HG03135 (cell line): ENCODE measurements around the gene SPINK8.
A peak's percentile ranks its signal among the peaks of the same experiment; 100 is the strongest.
"Not testable (repeated sequence)": the region's sequence is repeated elsewhere in the genome, so short reads cannot be mapped to it uniquely, and the experiment has no call there.

Experiments used
- ATAC-seq: cut with Tn5 transposase; IDR thresholded peaks from one replicate; pipeline ENCODE4 v1.9.1; 2021; ENCODE audit warnings: mild to moderate bottlenecking, moderate library complexity; ENCODE audit not compliant: unreplicated experiment

Gene SPINK8

DNA sequence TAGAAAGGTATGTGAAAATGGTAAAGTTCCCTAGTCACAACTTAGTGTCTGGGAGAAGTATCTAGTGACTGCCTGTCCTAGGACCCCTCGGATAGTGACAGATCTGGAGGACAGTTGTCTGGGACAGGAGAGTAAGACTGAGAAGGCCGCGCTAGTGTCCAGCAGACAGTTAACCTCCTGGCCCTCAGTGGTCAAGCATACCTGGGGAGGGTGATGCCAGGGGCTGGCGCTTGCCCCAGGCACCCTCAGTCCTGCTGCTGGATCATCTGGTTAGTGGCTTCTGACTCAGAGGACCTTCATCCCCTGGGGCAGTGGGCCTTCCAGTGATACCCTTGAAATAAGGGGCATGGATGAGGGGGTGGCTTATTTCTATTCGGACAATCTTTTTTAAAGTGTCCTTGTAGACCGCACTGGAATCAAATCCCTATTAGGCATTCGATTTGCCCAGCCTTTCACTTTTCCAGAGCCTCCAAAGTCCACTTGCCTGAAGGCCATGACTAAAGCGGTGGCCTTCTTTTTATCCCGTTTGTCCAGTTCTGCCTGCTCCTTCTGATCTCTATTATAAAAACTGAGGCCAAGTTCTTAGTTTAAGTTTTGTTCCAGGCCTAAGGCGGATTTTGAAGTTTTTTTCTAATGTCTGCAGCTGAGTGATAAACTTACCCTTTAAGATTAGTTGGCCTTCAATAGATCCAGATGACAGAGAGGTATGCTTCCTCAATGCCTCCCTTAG is 1.6 kb downstream of the SPINK8 start:
- ATAC-seq, result not testable (repeated sequence)

DNA sequence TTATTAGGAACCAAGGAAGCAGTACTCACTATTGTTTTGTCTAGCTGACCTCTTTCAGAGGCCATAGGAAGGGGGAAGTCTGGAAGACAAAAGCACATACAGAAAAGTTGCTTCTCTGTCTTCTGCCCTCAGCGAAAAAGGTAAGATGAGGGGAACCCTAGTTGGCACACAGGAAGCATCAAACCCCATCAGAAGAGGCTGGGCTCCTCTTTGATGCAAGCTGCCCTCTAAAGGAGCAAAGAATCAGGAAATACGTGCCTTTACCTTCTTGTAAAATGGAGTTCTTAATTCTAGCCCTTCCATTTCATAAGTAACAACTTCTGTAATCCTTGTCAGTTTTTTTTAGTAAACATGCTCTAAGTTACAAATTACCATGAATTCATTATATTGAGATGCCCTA is 12.5 kb downstream of the SPINK8 start:
- no peak for ATAC-seq

DNA sequence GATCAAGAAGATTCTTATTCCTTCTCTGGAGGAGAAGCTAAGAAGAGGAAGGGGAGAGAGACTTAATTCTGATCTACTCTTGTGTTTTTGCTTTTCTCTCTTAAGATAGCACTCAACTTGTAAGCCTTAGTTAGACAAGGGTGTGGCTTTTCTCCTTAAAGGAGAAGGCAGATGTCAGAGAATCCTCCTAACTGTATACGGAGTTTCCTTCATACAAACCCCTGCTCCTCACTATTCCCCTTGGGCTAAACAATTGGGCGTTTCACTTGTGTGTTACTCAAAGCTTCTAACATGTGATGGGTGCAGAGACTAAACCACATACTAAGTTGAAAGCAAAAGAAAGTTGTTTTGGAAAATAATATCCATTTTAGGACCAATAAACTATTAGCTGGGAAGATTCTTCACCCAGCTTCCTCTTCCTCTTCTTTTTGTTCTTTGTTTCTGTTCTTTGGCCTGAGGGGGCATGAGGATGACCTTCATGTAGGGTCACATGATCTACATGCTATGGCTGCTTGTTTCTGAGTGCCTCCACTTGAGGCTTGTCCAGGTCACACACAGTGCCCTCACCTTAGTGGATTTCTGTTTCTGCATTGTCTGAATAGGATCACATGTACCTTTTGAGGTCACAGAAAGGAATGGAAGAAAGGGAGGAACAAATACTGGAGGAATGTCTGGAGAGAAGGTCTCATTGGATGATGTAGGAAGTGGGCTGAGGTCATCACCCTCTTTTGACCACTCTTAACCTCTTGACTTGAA is 14.6 kb downstream of the SPINK8 start:
- no peak for ATAC-seq

- ATAC-seq, result no peak
Measured at GRCh38 chr3:48314542-48314941, 18.9 kb downstream of the SPINK8 start.

DNA sequence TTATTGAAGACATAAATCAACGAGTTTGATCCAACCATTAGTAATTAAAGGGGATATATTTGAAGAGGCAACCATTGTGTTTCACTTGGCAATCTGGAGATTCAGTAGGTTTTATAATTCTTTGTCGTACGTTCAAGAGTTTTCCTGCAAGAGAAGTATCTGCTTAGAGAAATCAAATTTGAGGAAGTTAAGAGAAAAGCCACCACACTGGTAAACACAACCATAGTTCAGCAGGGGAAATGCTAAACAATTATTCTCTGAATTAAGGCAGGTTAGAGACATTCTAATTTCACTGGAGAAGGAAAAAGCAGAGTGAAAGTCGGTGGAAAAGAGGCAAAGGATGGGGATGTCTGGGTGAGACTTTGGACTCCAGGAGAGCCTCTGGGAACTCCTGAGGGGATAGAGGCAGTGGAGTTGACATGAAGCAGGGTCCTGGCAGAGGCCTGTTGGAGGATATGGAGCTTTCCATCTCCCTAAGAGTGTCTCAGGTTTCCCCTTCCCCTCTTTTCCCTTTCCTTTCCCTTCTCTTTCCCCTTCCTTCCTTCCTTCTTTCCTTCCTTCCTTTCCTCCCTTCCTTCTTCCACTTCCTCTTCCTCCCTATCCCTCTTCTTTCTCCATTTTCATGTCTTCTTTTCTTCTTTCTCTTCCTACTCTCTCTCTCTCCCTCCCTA is 26.5 kb downstream of the SPINK8 start:
- no peak for ATAC-seq

DNA sequence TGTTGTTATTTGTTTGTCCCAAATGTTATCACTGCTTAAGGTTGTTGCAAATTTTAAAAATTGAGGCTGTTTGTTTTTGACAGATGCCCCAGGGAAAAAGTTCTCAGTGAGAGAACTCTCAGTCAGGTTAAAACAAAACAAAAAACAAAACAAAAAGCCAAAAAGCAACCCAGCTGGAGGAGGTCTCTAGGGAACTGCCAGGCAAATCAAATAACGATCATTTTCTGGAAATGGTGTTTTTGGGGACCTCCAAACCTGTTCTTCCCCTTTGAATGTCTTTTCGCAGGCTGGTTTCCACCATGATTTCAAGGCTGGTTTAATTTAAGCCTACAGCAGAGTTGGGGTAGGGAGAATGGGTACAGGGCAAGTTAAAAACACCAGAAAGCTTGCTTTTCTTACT is 27.2 kb downstream of the SPINK8 start:
- ATAC-seq, result no peak

DNA sequence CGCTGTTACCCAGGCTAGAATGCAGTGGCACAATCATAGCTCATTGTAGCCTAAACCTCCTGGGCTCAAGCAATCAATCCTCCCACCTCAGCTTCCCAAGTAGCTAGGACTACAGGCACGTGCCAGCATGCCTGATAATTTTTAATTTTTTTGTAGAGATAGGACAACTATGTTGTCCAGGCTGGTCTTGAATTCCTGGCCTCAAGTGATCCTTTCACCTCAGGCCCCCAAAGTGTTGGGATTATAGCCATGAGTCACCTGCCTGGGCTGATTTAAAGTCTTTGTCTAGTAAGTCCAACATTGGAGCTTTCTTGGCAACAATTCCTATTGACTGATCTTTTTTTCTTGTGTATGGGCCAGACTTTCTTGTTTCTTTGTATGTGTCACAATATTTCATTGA is 28.1 kb downstream of the SPINK8 start:
- ATAC-seq, result no peak

GRCh38 chr3:48303021-48303420 is 30.4 kb downstream of the SPINK8 start:
- ATAC-seq, result no peak

DNA sequence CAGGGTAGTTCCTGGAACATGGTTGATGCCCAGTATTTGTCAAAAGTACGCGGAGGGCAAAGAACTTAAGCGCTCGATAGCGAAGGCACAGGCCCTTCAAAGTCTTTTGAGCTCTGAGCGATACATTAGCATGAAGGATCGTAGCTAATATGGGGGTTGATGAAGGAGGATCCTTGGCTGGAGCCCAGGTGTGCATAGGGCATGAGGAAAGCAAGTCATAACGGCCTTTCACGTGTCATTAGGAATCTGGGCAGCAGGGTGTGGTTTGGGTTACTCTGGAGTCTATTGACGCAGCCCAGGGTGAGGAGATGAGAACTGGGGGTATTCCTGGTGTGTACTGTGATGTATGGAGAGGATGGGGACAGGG is 31.7 kb downstream of the SPINK8 start:
- peak; percentile 13 for ATAC-seq

- peak; percentile 72 for ATAC-seq
Measured at GRCh38 chr3:48301020-48301799, 32.3 kb downstream of the SPINK8 start, which contains the start of gene NME6. NME6 (minus strand) TSS chr3:48301367.

DNA sequence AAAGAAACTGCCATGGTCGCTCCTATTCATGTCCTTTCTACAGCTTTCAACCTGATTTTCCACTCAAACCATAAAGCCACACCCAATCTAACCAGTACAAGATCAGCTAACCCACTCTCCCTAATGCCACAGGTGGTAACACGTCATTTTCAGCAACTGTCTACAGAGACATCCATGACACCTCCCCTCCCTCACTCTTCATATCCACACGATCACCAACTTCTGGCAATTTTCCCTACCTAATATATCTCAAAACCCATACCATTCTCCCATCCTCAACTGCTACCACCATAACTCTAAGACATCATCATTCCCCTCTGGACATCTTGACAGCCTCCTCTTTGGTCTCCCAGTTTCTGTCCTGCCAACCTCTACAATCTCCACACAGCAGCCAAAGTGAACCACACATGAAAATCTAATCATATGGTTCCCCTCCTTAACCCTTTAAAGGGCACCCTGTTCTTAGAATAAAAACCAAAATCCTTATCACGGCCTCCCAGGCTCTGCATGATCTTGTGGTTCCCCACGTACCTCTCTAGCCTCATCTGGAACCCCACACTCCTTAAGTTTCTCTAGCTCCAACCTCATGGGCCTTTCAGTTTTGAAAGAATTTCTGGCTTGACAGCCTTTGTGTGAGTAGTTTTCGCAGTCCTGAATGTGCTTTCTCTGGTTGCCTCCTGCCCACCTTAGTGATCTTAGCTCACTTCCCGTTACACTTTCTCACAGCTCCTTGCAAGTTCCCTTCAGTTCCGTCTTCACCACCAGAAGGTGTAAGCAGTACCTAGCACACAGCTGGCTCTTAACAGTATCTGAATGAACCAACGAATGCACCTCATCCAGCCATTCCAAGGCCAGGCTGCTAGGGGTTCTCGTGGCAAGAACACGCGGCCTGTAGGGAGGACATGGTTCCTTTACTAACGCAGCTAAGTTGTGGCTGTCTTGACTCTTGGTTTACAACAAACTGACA is 33.4 kb downstream of the SPINK8 start:
- ATAC-seq, result no peak

DNA sequence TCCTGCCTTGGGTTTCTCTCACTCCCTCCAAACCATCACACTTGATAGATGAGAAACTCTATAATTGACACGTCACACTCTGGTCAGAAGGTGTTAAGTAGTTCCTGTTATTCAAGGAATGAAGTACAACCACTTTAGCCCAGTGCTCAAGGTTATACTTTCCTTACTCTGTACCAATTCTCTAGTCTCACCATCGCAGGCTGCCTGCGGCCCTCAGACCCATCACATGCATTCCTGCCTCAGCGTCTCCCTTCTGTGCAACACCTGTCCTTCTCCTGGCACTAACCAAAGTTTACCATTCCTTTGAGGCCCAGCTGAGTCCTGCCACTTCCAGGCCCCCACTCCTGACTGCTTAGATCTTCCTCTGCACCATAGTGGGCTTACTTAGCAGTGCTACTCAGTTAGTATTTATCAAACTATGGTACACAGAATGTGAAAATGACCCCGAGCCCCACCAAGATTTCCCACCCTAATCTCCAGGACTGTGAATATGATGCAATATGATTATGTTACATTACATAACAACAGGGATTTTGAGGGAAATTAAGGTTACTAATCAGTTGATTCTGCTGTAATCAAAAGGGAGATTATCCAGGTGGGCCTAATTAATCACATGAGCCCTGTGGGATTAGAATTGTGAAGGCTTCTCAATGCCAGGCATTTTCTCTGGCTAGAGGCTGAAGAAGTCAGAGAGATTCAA is 36.2 kb downstream of the SPINK8 start:
- no peak for ATAC-seq

GRCh38 chr3:48296699-48297098 is 36.8 kb downstream of the SPINK8 start:
- no peak for ATAC-seq

DNA sequence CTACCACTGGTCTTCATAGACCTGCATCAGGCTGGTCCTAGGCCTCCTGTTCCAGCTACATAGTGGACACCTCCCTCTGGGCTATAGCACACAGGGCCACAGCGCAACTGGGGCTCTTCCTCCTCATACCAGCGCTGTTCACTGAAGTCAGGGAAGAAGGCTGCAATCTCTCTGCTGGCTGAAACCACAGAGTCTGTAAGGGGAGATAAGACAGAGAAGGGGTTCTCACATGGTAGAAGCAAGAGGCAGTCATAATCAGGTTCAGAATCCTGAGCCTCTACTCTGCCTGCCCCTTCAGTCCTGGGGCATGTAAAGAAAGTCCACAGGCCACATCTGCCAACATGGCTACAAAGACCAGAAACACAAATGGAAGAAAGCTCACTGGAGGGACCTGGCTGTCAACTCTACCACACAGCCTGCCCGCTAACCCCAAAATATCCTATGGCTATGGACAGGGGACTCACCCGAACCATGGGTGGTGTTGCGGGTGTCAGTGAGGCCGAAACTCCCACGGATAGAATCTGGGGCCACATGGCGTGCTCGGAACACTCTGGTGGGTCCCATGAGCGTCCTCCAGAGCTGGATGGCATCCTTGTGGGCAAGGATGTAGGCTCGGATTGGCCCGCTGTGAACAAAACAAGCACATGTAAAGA is 38.7 kb downstream of the SPINK8 start:
- no peak for ATAC-seq

GRCh38 chr3:48289659-48290058 is 43.8 kb downstream of the SPINK8 start:
- ATAC-seq, result no peak

GRCh38 chr3:48287034-48287433 is 46.4 kb downstream of the SPINK8 start:
- ATAC-seq, result no peak

- no peak for ATAC-seq
Measured at GRCh38 chr3:48286308-48286707, 47.2 kb downstream of the SPINK8 start.

GRCh38 chr3:48285675-48286074 is 47.8 kb downstream of the SPINK8 start:
- ATAC-seq, result no peak

- ATAC-seq, result no peak
Measured at GRCh38 chr3:48285132-48285531, 48.3 kb downstream of the SPINK8 start.
